H7 (cell line): ENCODE data around the gene EBF3. TPM values are rescaled to one million over a fixed set of nuclear protein-coding genes. Genes with fewer than 3 reads are reported as not detected.

ENCODE experiments used
- DNase-seq: peaks from one replicate; pipeline ENCODE4 v3.0.0; 2012
- H3K27me3 ChIP-seq: 2 replicates; pipeline ENCODE4 v1.6.0; 2011; ENCODE audit warnings: mild to moderate bottlenecking, low read length; ENCODE audit not compliant: control insufficient read depth, insufficient read depth
- H3K36me3 ChIP-seq: replicated peaks from 2 replicates; pipeline ENCODE4 v1.5.1; 2011; ENCODE audit warnings: low read length; ENCODE audit not compliant: control insufficient read depth, insufficient read depth
- H3K4me3 ChIP-seq: 2 replicates; pipeline ENCODE4 v1.5.1; 2011; ENCODE audit warnings: low read depth, mild to moderate bottlenecking, control low read depth, low read length, moderate library complexity; ENCODE audit not compliant: insufficient read depth
- total RNA-seq: library from RNA; depleted of rRNA; stranded (reverse); fragments of >200 nt; shearing (Covaris generic); gene quantifications from 2 replicates; pipeline ENCODE4 v1.2.3, GENCODE V29; 2014

Gene EBF3
- total RNA-seq, 1 experiment from 2014 or later = 0.76 TPM

GRCh38 chr10:129896860-129897200, 67.2 kb downstream of the EBF3 start:
- Histone ChIP-seq H3K36me3 (no peaks in the 10 kb centered on the region), H3K27me3 (peaks cover 6% of the 10 kb centered on the region; the same call in 1 of the 2 replicates), H3K4me3 (no peak overlapping the region)
- DNase-seq = no peak

- H3K27me3 ChIP-seq = peaks cover 6% of the 10 kb centered on the region; the same call in 1 of the 2 replicates
- H3K36me3 ChIP-seq = no peaks in the 10 kb centered on the region
- H3K4me3 ChIP-seq = no peak overlapping the region
- peak; percentile 88 for DNase-seq
These were observed 67.8 kb downstream of the EBF3 start for GRCh38 chr10:129896136-129896859.

- Histone ChIP-seq H3K27me3 (peaks cover 6% of the 10 kb centered on the region; the same call in 1 of the 2 replicates), H3K4me3 (no peak overlapping the region), H3K36me3 (no peaks in the 10 kb centered on the region)
- DNase-seq = no peak
These were observed 68.3 kb downstream of the EBF3 start for GRCh38 chr10:129895811-129896135.

GRCh38 chr10:129894698-129895097, 69.4 kb downstream of the EBF3 start:
- peaks cover 6% of the 10 kb centered on the region; the same call in 1 of the 2 replicates for H3K27me3 ChIP-seq
- no peaks in the 10 kb centered on the region for H3K36me3 ChIP-seq
- no peak overlapping the region for H3K4me3 ChIP-seq
- no peak for DNase-seq

DNA sequence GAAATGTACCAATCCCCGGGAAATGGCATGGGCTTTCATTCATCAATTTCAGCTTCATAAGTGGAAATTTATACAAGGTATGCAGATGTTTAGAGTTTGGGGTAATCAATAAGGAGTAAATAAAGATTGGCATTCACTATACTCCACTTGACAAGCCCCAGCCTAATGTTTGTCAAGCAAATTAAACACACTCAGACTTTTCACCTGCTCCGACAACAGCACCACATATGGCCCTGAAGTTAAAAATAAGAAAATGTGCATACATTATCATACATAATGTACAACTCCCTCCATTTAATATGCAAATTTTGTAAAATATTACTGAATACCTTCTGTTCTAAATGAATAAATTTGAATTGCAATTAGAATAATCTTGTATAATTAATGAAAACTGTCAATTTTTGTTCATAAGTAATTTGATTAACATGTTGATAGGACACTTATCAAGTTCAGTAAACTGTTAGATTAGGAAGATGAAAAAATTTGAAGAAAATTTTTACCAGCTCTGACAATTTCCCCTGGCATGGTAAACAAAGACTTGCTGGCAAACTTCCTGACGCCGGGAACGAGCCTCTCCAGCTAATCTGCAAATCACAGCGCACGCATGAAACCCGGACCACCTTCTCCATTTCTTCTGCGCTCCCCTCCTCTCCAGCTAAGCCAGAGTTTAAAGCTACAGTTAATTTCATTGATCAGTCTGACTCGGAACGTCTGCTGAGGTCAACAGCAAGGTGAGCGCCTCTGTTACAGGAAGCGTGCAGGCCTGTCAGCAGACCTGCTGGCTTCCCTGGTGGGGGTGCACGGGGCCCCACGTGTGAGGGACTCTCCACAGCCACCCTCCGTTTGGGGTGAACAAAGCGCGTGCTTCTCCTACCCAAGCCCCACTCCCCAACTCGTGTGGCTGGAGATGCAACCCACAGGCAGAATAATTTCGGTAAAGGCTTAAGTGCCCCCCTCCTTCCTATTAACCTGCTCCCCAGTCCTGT, 70.7 kb downstream of the EBF3 start:
- H3K4me3 ChIP-seq = no peak overlapping the region
- peaks cover 6% of the 10 kb centered on the region; the same call in 1 of the 2 replicates for H3K27me3 ChIP-seq
- H3K36me3 ChIP-seq = no peaks in the 10 kb centered on the region
- DNase-seq = no peak

GRCh38 chr10:129892548-129893052, 71.5 kb downstream of the EBF3 start:
- H3K4me3 ChIP-seq = no peak overlapping the region
- DNase-seq = no peak
- H3K36me3 ChIP-seq = no peaks in the 10 kb centered on the region
- H3K27me3 ChIP-seq = peaks cover 5% of the 10 kb centered on the region; the same call in 1 of the 2 replicates

GRCh38 chr10:129891806-129892205, 72.3 kb downstream of the EBF3 start:
- DNase-seq = peak; percentile 72
- no peaks in the 10 kb centered on the region for H3K36me3 ChIP-seq
- peaks cover under 1% of the 10 kb centered on the region; the same call in 1 of the 2 replicates for H3K27me3 ChIP-seq
- H3K4me3 ChIP-seq = no peak overlapping the region

GRCh38 chr10:129890170-129890569, 73.9 kb downstream of the EBF3 start:
- no peaks in the 10 kb centered on the region; the same call in 1 of the 2 replicates for H3K27me3 ChIP-seq
- DNase-seq = no peak
- H3K36me3 ChIP-seq = no peaks in the 10 kb centered on the region
- H3K4me3 ChIP-seq = no peak overlapping the region

DNA sequence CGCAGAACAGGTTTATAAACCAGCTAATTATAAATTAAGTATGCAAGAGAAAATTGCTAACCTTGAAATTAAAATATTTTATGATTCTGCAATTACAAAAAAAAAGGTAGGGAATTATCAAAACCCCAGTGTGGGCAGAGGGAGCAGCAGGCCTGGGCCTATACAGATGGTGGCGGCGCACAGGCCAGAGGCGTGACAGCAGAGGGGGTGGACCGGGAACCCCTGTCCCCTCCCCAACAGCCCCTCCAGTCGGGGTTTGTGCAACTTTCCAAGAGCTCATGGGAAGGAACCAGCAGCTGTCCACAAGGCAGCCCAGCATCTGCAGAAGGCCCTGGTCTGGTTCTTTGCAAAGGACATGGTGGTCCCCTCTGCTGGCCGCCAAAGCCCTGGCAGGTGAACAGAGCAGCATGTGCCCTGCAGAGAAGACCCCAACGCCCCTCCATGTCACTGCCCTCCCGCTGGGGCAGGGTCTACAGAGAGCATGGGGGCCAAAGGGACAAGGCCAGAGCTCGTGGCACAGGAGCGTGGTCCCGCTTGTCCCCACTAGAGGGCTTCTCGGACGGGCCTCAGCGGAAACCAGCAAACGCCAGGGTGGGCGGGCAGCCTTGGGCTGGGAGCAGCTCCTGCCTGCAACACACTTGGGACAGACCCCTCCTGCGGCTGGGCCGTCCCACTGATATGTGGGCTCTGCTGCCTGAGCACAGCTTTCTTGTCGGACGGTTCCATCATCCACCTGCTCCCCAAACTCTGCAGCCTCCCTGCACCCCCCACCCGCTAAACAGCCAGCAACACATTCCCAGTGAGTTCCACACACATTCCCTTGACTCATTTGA, 75.1 kb downstream of the EBF3 start:
- Histone ChIP-seq H3K27me3 (no peaks in the 10 kb centered on the region; the same call in 1 of the 2 replicates), H3K36me3 (no peaks in the 10 kb centered on the region), H3K4me3 (no peak overlapping the region)
- DNase-seq = peak; percentile 95

DNA sequence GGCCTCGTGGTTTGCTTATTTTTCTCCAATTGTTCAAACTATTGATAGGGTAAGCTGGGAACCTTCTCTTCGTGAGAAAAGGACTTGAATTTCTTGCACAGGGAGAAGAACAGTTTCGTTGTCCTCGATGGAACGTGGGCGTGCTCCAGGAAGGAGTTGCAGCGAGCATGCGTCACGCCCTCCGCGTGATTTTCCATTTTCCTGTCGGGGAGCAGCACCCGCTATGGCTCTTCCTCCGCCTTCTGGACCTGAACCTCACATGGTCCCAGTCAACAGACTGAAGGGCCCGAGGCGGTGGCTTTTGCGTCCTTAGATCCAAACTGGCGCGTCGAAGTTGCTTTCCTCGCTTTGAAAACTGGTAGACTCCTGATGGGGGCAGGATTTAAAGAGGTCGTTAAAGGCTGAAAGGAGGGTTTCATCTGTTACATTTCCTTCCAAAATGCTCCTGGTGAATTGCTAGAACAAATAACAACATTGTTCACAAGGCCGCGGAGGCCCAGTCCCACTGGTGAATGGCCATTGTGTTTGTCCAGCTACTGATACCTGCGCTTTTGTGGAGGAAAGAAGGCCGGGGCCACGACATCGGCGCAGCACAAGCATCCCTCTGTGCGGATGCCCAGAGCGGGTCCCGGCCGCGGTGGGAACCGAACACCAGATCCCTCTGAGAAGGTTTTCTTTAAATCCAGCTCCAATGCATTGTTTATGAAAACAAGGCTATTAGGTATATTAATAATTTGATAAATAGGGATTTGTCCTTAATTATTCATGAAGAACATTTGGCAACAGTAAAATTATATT, 75.9 kb downstream of the EBF3 start:
- Histone ChIP-seq H3K4me3 (no peak overlapping the region), H3K36me3 (no peaks in the 10 kb centered on the region), H3K27me3 (no peaks in the 10 kb centered on the region; the same call in 1 of the 2 replicates)
- DNase-seq = no peak

- H3K36me3 ChIP-seq = no peaks in the 10 kb centered on the region
- no peaks in the 10 kb centered on the region; the same call in 1 of the 2 replicates for H3K27me3 ChIP-seq
- no peak overlapping the region for H3K4me3 ChIP-seq
- no peak for DNase-seq
These were observed 76.6 kb downstream of the EBF3 start for GRCh38 chr10:129887381-129887905.

GRCh38 chr10:129886263-129886662, 77.8 kb downstream of the EBF3 start:
- H3K36me3 ChIP-seq = no peaks in the 10 kb centered on the region
- no peak overlapping the region for H3K4me3 ChIP-seq
- DNase-seq = no peak
- H3K27me3 ChIP-seq = no peaks in the 10 kb centered on the region; the same call in 1 of the 2 replicates

DNA sequence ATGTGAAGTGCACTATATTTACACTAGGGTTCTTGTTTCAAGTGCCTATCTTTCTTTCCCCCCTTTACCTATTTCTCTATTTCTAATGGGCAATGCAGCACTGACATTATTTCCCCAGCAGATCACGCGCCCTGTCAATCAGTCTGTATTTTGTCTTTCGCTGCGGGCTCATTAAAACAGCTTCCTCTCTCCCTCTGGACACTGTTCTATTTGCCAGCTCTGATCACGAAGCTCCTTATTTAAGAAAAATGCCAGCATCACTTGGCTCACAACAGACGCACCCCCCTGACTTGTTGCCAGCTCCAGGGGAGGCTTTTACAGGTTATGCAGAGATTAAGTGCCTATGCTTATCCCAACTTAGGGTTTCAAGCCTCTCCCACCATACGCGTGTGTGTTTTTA, 78.5 kb downstream of the EBF3 start:
- no peaks in the 10 kb centered on the region for H3K36me3 ChIP-seq
- no peak for DNase-seq
- no peaks in the 10 kb centered on the region; the same call in 1 of the 2 replicates for H3K27me3 ChIP-seq
- no peak overlapping the region for H3K4me3 ChIP-seq
